Occipital lobe (tissue), 2 donors: Measurements from ENCODE around the gene CTAGE1. TPM values are rescaled to one million over a fixed set of nuclear protein-coding genes. Genes with fewer than 3 reads are reported as not detected.
"Not testable (repeated sequence)": the region's sequence is repeated elsewhere in the genome, so short reads cannot be mapped to it uniquely, and the experiment has no call there.

Source experiments
- DNase-seq: peaks from one replicate; lab custom pipeline; 2025; lab: John Stamatoyannopoulos, UW
- total RNA-seq: library from RNA; depleted of rRNA; stranded (reverse); fragments of >200 nt; gene quantifications from one replicate; pipeline ENCODE4 v1.2.3, GENCODE V29; 2014

CTAGE1 gene
- not detected for total RNA-seq

GRCh38 chr18:22417496-22418188 is at the start of gene CTAGE1:
CTAGE1 (minus strand) TSS chr18:22417915; CDS start chr18:22417811, 104 bp downstream.
- no peak for DNase-seq

GRCh38 chr18:22466608-22467395 is 49.1 kb upstream of the CTAGE1 start:
- no peak for DNase-seq

GRCh38 chr18:22465859-22466457 is 48.2 kb upstream of the CTAGE1 start:
- no peak for DNase-seq

- no peak for DNase-seq
These were observed 45.4 kb upstream of the CTAGE1 start for GRCh38 chr18:22463076-22463475.

- DNase-seq = no peak
These were observed 41.8 kb upstream of the CTAGE1 start for GRCh38 chr18:22459491-22459890.

GRCh38 chr18:22457524-22457923 is 39.8 kb upstream of the CTAGE1 start:
- DNase-seq = no peak

- no peak for DNase-seq
These were observed 38.8 kb upstream of the CTAGE1 start for GRCh38 chr18:22456547-22456946.

- DNase-seq = no peak
These were observed 38.4 kb upstream of the CTAGE1 start for GRCh38 chr18:22456116-22456480.

GRCh38 chr18:22455425-22456115 is 37.9 kb upstream of the CTAGE1 start:
- no peak for DNase-seq

GRCh38 chr18:22453315-22453714 is 35.6 kb upstream of the CTAGE1 start:
- DNase-seq = no peak

- no peak for DNase-seq
These were observed 34.5 kb upstream of the CTAGE1 start for GRCh38 chr18:22452226-22452668.

- no peak for DNase-seq
These were observed 34.1 kb upstream of the CTAGE1 start for GRCh38 chr18:22451796-22452195.

- DNase-seq = not testable (repeated sequence)
These were observed 33.1 kb upstream of the CTAGE1 start for GRCh38 chr18:22450766-22451165.

- not testable (repeated sequence) for DNase-seq
These were observed 32.6 kb upstream of the CTAGE1 start for GRCh38 chr18:22450318-22450717.

- not testable (repeated sequence) for DNase-seq
These were observed 32.0 kb upstream of the CTAGE1 start for GRCh38 chr18:22449753-22450152.

- no peak for DNase-seq
These were observed 30.5 kb upstream of the CTAGE1 start for GRCh38 chr18:22448238-22448637.

- DNase-seq = no peak
These were observed 30.1 kb upstream of the CTAGE1 start for GRCh38 chr18:22447792-22448191.

- no peak for DNase-seq
These were observed 29.2 kb upstream of the CTAGE1 start for GRCh38 chr18:22446911-22447310.

- DNase-seq = no peak
These were observed 28.6 kb upstream of the CTAGE1 start for GRCh38 chr18:22446325-22446724.

GRCh38 chr18:22441638-22442037 is 23.9 kb upstream of the CTAGE1 start:
- DNase-seq = no peak

GRCh38 chr18:22439447-22439846 is 21.7 kb upstream of the CTAGE1 start:
- no peak for DNase-seq

- no peak for DNase-seq
These were observed 18.4 kb upstream of the CTAGE1 start for GRCh38 chr18:22436136-22436535.
